ENCODE data around the gene MYRFL.

The MYRFL gene

DNA sequence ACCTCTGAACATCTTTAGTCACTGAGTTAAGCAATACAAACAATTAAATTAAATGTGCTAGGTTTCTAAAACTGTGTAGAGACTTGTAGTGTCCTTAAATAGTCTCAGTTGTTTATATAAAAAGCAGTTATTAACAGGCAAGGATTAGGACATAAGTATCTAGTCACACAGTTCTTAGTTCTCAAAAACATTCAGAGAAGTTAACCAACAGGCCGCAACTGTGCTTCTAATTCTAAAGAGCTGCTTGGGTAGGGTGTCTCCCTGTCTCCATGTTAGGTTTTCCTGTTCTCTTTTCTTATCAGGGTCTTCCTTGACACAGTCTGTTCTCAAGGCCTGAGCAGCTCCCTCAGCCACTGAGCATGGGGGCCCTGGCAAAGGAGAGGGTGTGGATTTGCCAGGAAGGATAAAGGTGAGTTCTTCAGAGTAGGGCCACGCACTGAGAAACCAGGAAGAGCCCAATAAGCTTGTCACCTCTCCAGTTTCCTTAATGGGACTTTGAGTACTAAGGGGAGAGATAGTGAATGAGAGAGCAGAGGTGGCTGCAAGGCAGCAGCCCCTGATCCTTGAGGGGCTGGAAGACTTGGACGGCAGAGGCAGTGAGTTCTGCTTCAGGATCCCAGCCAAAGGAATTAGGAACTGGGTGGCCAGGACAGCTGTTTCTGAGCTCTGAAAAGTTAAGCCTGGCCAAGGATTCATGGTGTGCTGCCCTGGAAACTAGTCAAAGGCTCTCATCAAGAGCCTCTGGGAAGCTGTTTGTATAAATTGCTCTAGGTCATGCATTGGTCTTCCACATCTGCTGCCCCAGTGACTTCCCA is 177.3 kb downstream of the MYRFL start:
- Histone ChIP-seq H3F3A (ENCODE audit: insufficient read depth, low read length) (no peaks in the 10 kb centered on the region), H3K9ac (ENCODE audit: low read length) (no peak overlapping the region), H3K9me2 (ENCODE audit: low read depth, low read length) (no peaks in the 10 kb centered on the region), H3K27ac (ENCODE audit: low read depth, low read length, poor library complexity, severe bottlenecking) (no peak overlapping the region), H3K9me3 (ENCODE audit: low read length) (peaks cover 3% of the 10 kb centered on the region; the same call in 1 of the 2 replicates), H3K27me3 (ENCODE audit: insufficient read depth, low read length) (no peaks in the 10 kb centered on the region), H3K36me3 (ENCODE audit: insufficient read depth, low read length) (no peaks in the 10 kb centered on the region; the same call in 1 of the 2 replicates), H3K4me3 (ENCODE audit: low read depth, low read length, poor library complexity, severe bottlenecking) (no peak overlapping the region), H3K4me1 (ENCODE audit: insufficient read depth, low read length, severe bottlenecking) (peaks cover 31% of the 10 kb centered on the region), H2AFZ (ENCODE audit: low read length) (no peak overlapping the region), H4K20me1 (ENCODE audit: insufficient read depth, low read length) (no peaks in the 10 kb centered on the region), H3K79me2 (ENCODE audit: insufficient read depth, low read length) (no peaks in the 10 kb centered on the region), H3K4me2 (ENCODE audit: low read length) (no peak overlapping the region)
- TF ChIP-seq, protein P1, sequence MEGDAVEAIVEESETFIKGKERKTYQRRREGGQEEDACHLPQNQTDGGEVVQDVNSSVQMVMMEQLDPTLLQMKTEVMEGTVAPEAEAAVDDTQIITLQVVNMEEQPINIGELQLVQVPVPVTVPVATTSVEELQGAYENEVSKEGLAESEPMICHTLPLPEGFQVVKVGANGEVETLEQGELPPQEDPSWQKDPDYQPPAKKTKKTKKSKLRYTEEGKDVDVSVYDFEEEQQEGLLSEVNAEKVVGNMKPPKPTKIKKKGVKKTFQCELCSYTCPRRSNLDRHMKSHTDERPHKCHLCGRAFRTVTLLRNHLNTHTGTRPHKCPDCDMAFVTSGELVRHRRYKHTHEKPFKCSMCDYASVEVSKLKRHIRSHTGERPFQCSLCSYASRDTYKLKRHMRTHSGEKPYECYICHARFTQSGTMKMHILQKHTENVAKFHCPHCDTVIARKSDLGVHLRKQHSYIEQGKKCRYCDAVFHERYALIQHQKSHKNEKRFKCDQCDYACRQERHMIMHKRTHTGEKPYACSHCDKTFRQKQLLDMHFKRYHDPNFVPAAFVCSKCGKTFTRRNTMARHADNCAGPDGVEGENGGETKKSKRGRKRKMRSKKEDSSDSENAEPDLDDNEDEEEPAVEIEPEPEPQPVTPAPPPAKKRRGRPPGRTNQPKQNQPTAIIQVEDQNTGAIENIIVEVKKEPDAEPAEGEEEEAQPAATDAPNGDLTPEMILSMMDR (IDR thresholded peaks at IDR 0.05; ENCODE audit: low read length): no peak
- no peak for TF ChIP-seq EZH2 (IDR thresholded peaks at IDR 0.05; ENCODE audit: borderline replicate concordance, low read length)

GRCh38 chr12:70002912-70003255 is 177.9 kb downstream of the MYRFL start:
- Histone ChIP-seq H3K4me1 (ENCODE audit: insufficient read depth, low read length, severe bottlenecking) (peaks cover 31% of the 10 kb centered on the region), H3K4me3 (ENCODE audit: low read depth, low read length, poor library complexity, severe bottlenecking) (no peak overlapping the region), H2AFZ (ENCODE audit: low read length) (no peak overlapping the region), H3K4me2 (ENCODE audit: low read length) (no peak overlapping the region), H3K27me3 (ENCODE audit: insufficient read depth, low read length) (no peaks in the 10 kb centered on the region), H3K9ac (ENCODE audit: low read length) (no peak overlapping the region), H4K20me1 (ENCODE audit: insufficient read depth, low read length) (no peaks in the 10 kb centered on the region), H3K36me3 (ENCODE audit: insufficient read depth, low read length) (no peaks in the 10 kb centered on the region; the same call in 1 of the 2 replicates), H3K9me2 (ENCODE audit: low read depth, low read length) (no peaks in the 10 kb centered on the region), H3F3A (ENCODE audit: insufficient read depth, low read length) (no peaks in the 10 kb centered on the region), H3K9me3 (ENCODE audit: low read length) (peaks cover 8% of the 10 kb centered on the region), H3K79me2 (ENCODE audit: insufficient read depth, low read length) (no peaks in the 10 kb centered on the region), H3K27ac (ENCODE audit: low read depth, low read length, poor library complexity, severe bottlenecking) (no peak overlapping the region)
- TF ChIP-seq, protein P1 (IDR thresholded peaks at IDR 0.05; ENCODE audit: low read length): no peak
- no peak for TF ChIP-seq EZH2 (IDR thresholded peaks at IDR 0.05; ENCODE audit: borderline replicate concordance, low read length)

DNA sequence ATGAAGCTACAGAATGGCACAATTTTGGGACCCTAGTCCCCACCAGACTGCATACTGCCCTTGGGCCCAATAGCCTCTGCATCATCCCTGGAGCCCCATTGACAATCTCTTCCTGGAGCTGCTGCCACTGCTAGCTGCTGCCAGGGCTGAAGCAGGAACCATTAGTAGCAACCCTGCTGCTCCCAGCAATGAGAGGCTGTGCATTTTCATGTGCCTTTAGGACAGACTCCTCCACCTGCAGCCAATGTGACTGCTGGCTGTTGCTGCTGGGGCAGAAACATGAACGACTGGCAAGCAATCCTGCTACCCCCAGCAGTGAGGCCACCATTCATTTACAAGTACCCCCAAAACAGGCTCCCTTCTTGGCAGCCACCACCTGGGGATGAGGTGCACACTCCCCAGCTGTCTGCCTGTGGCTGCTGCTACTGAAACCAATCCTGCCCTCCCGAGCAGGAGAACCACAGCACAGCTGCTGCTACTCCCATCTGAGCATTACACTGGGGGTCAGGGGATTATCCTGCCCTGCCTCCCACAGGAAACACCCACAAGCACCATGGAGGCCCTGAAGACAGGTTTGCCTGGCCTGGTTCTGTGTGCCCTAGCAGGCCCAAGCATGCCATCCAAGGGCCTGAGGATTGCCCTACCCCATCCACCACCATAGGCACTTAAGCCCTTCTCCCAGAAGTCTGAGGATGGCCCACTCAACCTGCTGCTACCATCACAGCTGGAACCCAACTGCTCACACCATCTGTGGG is 181.0 kb downstream of the MYRFL start:
- H3K36me3 ChIP-seq (ENCODE audit: insufficient read depth, low read length): no peaks in the 10 kb centered on the region; the same call in 1 of the 2 replicates
- H2AFZ ChIP-seq (ENCODE audit: low read length): peak overlapping the region; percentile 37; the same call in 1 of the 2 replicates
- H3K79me2 ChIP-seq (ENCODE audit: insufficient read depth, low read length): no peaks in the 10 kb centered on the region

More for the DNA sequence above, 181.0 kb downstream of the MYRFL start:
- Histone ChIP-seq H3F3A (ENCODE audit: insufficient read depth, low read length) (no peaks in the 10 kb centered on the region), H3K27ac (ENCODE audit: low read depth, low read length, poor library complexity, severe bottlenecking) (no peak overlapping the region), H3K4me2 (ENCODE audit: low read length) (no peak overlapping the region), H3K9me2 (ENCODE audit: low read depth, low read length) (no peaks in the 10 kb centered on the region), H3K9ac (ENCODE audit: low read length) (no peak overlapping the region), H3K9me3 (ENCODE audit: low read length) (peaks cover 17% of the 10 kb centered on the region), H3K27me3 (ENCODE audit: insufficient read depth, low read length) (no peaks in the 10 kb centered on the region), H3K4me1 (ENCODE audit: insufficient read depth, low read length, severe bottlenecking) (peaks cover 13% of the 10 kb centered on the region), H3K4me3 (ENCODE audit: low read depth, low read length, poor library complexity, severe bottlenecking) (no peak overlapping the region), H4K20me1 (ENCODE audit: insufficient read depth, low read length) (no peaks in the 10 kb centered on the region)
- TF ChIP-seq, protein P1 (IDR thresholded peaks at IDR 0.05; ENCODE audit: low read length): no peak
- TF ChIP-seq EZH2 (IDR thresholded peaks at IDR 0.05; ENCODE audit: borderline replicate concordance, low read length): no peak

Measured in OCI-LY1 (cell line).